Thyroid gland (tissue), 4 donors: ENCODE results near the gene TBL1Y.
"Not testable (repeated sequence)": the region's sequence is repeated elsewhere in the genome, so short reads cannot be mapped to it uniquely, and the experiment has no call there.

Experiments
- POLR2A ChIP-seq, 2 donors: fragments of 450-650 bp; IDR thresholded peaks; one replicate each; pipeline ENCODE4 v1.6.1; 2017; ENCODE audit warnings: antibody characterized with exemption in 2 of 2, mild to moderate bottlenecking in 2 of 2, moderate library complexity in 1 of 2
- TF ChIP-seq, protein P1 (sequence below), 6 experiments: fragments of 200-600 bp in 3 of 6; fragments of 450-650 bp in 3 of 6; sonication (generic) in 3 of 6; IDR thresholded peaks; one replicate each; pipeline ENCODE4 v1.5.1; 2016 to 2019; ENCODE audit warnings: antibody characterized with exemption in 6 of 6, mild to moderate bottlenecking in 2 of 6, inconsistent platforms in 1 of 6, moderate library complexity in 1 of 6

DNA sequence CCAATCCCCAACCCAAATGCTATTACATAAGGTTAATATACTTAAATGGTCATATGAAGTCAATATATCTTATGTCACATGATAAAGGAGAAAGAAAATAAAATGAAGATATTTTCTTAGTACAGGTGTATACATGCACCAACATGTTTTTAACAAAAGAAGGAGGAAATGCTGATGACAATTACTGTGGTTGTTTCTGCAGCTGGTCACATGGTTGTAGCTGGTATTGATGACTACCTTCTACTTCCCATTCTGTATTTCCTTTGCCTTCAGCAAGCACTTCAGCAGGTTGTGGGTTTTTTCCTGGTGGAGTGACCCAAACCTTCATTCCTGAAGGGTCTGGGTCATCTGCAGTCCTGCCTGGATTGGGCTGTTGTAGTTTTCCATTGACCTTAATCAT, 8.4 kb upstream of the TBL1Y start:
- TF ChIP-seq, protein P1, sequence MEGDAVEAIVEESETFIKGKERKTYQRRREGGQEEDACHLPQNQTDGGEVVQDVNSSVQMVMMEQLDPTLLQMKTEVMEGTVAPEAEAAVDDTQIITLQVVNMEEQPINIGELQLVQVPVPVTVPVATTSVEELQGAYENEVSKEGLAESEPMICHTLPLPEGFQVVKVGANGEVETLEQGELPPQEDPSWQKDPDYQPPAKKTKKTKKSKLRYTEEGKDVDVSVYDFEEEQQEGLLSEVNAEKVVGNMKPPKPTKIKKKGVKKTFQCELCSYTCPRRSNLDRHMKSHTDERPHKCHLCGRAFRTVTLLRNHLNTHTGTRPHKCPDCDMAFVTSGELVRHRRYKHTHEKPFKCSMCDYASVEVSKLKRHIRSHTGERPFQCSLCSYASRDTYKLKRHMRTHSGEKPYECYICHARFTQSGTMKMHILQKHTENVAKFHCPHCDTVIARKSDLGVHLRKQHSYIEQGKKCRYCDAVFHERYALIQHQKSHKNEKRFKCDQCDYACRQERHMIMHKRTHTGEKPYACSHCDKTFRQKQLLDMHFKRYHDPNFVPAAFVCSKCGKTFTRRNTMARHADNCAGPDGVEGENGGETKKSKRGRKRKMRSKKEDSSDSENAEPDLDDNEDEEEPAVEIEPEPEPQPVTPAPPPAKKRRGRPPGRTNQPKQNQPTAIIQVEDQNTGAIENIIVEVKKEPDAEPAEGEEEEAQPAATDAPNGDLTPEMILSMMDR (IDR thresholded peaks at IDR 0.05): not testable (repeated sequence)
- TF ChIP-seq POLR2A (IDR thresholded peaks at IDR 0.05): not testable (repeated sequence)
